GM19467 (cell line): ENCODE results near the gene SCML2.
"Not testable (repeated sequence)": the region's sequence is repeated elsewhere in the genome, so short reads cannot be mapped to it uniquely, and the experiment has no call there.

Experiments
- ATAC-seq: cut with Tn5 transposase; IDR thresholded peaks from one replicate; pipeline ENCODE4 v1.9.1; 2021; ENCODE audit warnings: mild to moderate bottlenecking, moderate library complexity; ENCODE audit not compliant: unreplicated experiment

Gene SCML2

GRCh38 chrX:18271725-18272124, 82.8 kb downstream of the SCML2 start:
- ATAC-seq = no peak

- ATAC-seq = no peak
Measured at GRCh38 chrX:18271309-18271708, 83.2 kb downstream of the SCML2 start.

GRCh38 chrX:18255059-18255458, 99.4 kb downstream of the SCML2 start:
- ATAC-seq = no peak

GRCh38 chrX:18252644-18253359, 101.7 kb downstream of the SCML2 start:
- ATAC-seq = no peak

- not testable (repeated sequence) for ATAC-seq
Measured at GRCh38 chrX:18229646-18230045, 124.8 kb downstream of the SCML2 start.

- ATAC-seq = no peak
Measured at GRCh38 chrX:18228069-18228468, 126.4 kb downstream of the SCML2 start.

GRCh38 chrX:18227458-18227857, 127.0 kb downstream of the SCML2 start:
- ATAC-seq = no peak

GRCh38 chrX:18220786-18221185, 133.7 kb downstream of the SCML2 start, which contains the start of gene BEND2:
Gene BEND2 (minus strand): TSS chrX:18220886. CDS start chrX:18220750, 136 bp downstream.
- ATAC-seq = no peak

GRCh38 chrX:18210470-18210869, 144.0 kb downstream of the SCML2 start:
- ATAC-seq = no peak

GRCh38 chrX:18206657-18207056, 147.8 kb downstream of the SCML2 start:
- ATAC-seq = no peak

- ATAC-seq = no peak
Measured at GRCh38 chrX:18203631-18204030, 150.9 kb downstream of the SCML2 start.

- ATAC-seq = no peak
Measured at GRCh38 chrX:18194688-18195087, 159.8 kb downstream of the SCML2 start.
